ENCODE results near the gene KCNV2. TPM values are rescaled to one million over a fixed set of nuclear protein-coding genes. Genes with fewer than 3 reads are reported as not detected.

The KCNV2 gene
- total RNA-seq, 1 donor from 2014 or later, result not detected

Other genes with a start within 250 kb of the KCNV2 start
- 134 TPM for gene VLDLR, start 95.7 kb upstream of the KCNV2 start, total RNA-seq
- gene PUM3, start 126.6 kb downstream of the KCNV2 start, total RNA-seq, result 15.3 TPM

All from Right ventricle myocardium inferior (tissue), 1 donor.